Motor neuron (in vitro differentiated cells): ENCODE data around the gene HOXB4. TPM values are rescaled to one million over a fixed set of nuclear protein-coding genes. Genes with fewer than 3 reads are reported as not detected.

Experiments used
- ATAC-seq, 8 experiments: fragments of 200-7000 bp; cut with Tn5 transposase; replicated peaks in 6 of 8; 2 replicates each; pipeline ENCODE4 v1.8.0; 2021; ENCODE audit warnings: mild to moderate bottlenecking in 8 of 8, moderate library complexity in 8 of 8
- H3K27ac ChIP-seq, 2 donors: fragments of 250-450 bp; sonication (Bioruptor Pico); 2 replicates each; pipeline ENCODE4 v1.9.0; 2021; ENCODE audit warnings: antibody characterized with exemption in 2 of 2, mild to moderate bottlenecking in 2 of 2, moderate library complexity in 1 of 2
- H3K4me1 ChIP-seq, 2 donors: fragments of 250-450 bp; sonication (Bioruptor Pico); replicated peaks in 1 of 2; 2 replicates each; pipeline ENCODE4 v1.6.1; 2021; ENCODE audit warnings: antibody characterized with exemption in 2 of 2, mild to moderate bottlenecking in 2 of 2, moderate library complexity in 1 of 2
- H3K4me3 ChIP-seq, 5 donors: fragments of 250-450 bp; sonication (Bioruptor Pico); 2 replicates each; pipeline ENCODE4 v1.9.0; 2021; ENCODE audit warnings: antibody characterized with exemption in 5 of 5, mild to moderate bottlenecking in 5 of 5, moderate library complexity in 4 of 5
- WGBS, 10 experiments: fragments of 450-650 bp; shearing (Covaris generic); methylation state at CpG; one replicate each; pipeline ENCODE4 v1.0.0; 2022; 5-methylcytosine and 5-hydroxymethylcytosine counted together
- in situ Hi-C, 9 experiments: fragments of 400-800 bp; cut with MboI; loops; one replicate each; pipeline ENCODE4 v1.15.0; 2021; ENCODE audit warnings: low sequenced_read_pairs in 9 of 9, low pct_unique_long_range_greater_than_20kb in 2 of 9; ENCODE audit not compliant: unreplicated experiment in 9 of 9
- total RNA-seq, 8 experiments: library from RNA; unstranded; fragments of 300-600 nt; gene quantifications; 2 replicates each; pipeline versions ENCODE4 v1.2.3 to v1.2.4, GENCODE V29; 2022

HOXB4 gene
- total RNA-seq, result 10 to 100 TPM in 7 of 8 experiments, 1 to 10 TPM in 1; 8.8 to 32.0 (median 14.1) TPM

DNA sequence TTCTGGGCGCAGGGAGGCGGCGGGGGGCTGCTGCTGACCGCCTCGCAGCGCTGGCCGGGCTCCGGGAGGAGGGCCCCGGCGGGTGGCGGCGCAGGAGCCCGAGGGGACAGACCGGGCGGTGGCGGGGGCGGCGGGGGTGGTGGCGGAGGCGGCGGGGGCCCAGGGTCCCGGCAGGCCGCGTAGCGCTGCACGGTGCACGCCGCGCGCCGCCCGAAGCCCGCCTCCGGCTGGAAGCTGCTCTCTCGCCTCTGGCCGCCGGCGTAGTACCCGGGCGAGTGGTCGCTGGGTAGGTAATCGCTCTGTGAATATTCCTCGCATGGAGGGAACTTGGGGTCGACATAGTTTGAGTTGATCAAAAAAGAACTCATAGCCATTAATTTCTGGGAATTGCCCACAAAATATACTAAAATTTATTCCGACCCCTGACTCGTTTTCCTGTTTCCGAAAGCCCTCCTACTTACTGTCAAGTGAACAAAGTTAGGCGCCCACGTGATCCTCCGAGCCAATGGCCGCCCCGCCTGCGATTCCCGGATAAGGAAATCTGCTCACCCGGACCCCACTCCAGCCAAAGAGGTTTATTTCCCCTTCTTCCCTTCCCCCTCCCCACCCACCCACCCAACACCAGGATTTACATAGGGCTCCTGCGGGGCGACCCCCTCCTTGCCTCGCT lies at the start of gene HOXB4:
Gene HOXB4, minus strand, starts transcription at position 405 of the 670 bp plus-strand sequence. Its CDS starts 31 bp downstream, at position 374.
- 0 to 14% (median 0%) methylated on average over 1 to 11 of the region's 58 CpGs; no CpG with 5 or more reads in 5 of the 10 experiments for WGBS, 10 experiments
- Histone ChIP-seq H3K27ac (peak within 1 kb of the TSS; percentile 94 to 97), H3K4me3 (peak within 1 kb of the TSS; percentile 67 to 91 (median 83)), H3K4me1 (peaks cover 16 to 43% of the 10 kb centered on the region in 2 donors)
- ATAC-seq, result peak in 7 of 8 experiments; percentile 12 to 48 (median 42)
- in situ Hi-C loops, result no loop called here

DNA sequence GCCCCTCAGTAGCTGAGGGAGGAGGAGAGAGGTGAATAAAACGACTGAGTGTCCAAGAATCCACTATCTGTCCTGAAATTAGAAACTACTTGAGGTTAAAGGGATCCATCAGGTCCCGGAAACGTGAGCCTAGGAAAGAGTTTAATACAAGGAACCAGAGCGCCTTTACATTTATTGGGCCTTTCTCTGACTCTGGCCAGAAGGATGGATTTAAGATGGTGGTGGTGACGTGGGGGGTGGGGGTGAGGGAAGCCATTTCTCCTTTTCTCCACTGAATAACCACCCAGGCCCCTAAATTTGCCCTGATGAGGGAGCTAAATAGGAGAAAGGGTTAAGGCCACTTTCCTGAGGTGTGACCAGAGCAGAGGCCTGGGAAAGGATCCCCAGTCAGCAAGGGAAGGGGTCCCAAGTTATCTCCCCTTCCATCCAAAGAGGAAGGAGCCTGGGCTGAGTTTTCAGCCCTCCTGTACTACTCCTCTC lies 49.0 kb upstream of the HOXB4 start:
- ATAC-seq, result peak in 2 of 8 experiments; percentile 0
- Histone ChIP-seq H3K27ac (peak overlapping the region; percentile 88 to 96), H3K4me3 (peak overlapping the region; percentile 53 to 92 (median 80)), H3K4me1 (peaks cover 15 to 30% of the 10 kb centered on the region in 2 donors)
- 5 to 25% (median 12%) methylated on average over 1 to 5 of the region's 5 CpGs; no CpG with 5 or more reads in 4 of the 10 experiments for WGBS, 10 experiments
- in situ Hi-C loops, result loop anchor here in 2 of 9 experiments (10.0 to 25.0 kb wide), 2 partner anchors 110 to 472 kb away; partner anchors contain the start of gene HOXB13 (in 1 of the 2)

DNA sequence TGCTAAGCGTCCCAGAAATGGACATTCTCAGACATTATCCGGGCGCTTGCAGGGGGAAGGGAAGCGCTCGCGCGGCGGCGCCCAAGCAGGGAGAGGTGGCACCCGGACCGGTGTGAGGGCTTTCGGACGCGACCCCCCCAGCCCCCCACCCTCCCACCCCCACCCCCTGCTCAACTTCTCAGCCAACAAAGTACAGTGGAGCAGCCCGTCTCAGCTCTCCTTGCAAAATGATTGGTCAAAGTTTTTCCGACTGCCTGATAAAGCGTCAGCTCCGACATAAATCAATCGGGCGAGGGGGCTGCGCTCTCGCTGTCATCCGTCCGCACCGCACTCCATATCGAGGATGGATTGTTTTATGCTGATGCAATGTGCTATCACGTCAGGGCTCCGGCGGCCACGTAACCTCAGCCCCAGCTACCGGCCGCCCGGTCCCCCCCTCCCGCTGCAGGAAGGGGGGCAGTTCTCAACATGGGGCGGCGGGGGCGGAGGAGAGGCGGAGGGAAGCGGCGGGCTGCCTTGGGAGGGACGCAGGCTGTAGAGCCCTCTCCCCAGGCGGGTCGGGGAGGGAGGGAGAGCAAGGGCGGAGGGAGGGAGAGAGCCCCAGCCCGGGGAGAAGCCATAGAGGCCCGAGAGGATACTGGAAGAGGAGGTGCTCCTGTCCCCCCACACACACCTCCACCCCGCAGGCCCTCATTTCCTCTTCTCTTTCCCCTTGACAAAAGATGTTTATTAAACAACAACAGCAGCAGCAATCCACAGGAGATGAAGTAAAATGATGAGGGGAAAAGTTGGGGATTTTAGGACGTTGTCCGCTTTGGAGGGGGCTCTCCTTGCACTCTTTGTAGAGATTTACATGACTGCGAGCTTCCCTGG lies 48.3 kb upstream of the HOXB4 start, which contains the start of gene HOXB9:
Gene HOXB9, minus strand, starts transcription at position 114 of the 873 bp plus-strand sequence. Its CDS starts 89 bp downstream, at position 25.
- in situ Hi-C loops, result loop anchor here in 2 of 9 experiments (10.0 to 25.0 kb wide), 2 partner anchors 111 to 472 kb away; partner anchors contain the start of gene HOXB13 (in 1 of the 2)
- peak within 1 kb of the TSS; percentile 53 to 92 (median 80) for H3K4me3 ChIP-seq
- WGBS, 10 experiments, result 0 to 11% (median 0%) methylated on average over 1 to 2 of the region's 50 CpGs; no CpG with 5 or more reads in 5 of the 10 experiments
- H3K4me1 ChIP-seq, result peaks cover 15 to 37% of the 10 kb centered on the region in 2 donors
- ATAC-seq, result peak; percentile 14 to 88 (median 82)
- H3K27ac ChIP-seq, result peak within 1 kb of the TSS; percentile 88 to 96

DNA sequence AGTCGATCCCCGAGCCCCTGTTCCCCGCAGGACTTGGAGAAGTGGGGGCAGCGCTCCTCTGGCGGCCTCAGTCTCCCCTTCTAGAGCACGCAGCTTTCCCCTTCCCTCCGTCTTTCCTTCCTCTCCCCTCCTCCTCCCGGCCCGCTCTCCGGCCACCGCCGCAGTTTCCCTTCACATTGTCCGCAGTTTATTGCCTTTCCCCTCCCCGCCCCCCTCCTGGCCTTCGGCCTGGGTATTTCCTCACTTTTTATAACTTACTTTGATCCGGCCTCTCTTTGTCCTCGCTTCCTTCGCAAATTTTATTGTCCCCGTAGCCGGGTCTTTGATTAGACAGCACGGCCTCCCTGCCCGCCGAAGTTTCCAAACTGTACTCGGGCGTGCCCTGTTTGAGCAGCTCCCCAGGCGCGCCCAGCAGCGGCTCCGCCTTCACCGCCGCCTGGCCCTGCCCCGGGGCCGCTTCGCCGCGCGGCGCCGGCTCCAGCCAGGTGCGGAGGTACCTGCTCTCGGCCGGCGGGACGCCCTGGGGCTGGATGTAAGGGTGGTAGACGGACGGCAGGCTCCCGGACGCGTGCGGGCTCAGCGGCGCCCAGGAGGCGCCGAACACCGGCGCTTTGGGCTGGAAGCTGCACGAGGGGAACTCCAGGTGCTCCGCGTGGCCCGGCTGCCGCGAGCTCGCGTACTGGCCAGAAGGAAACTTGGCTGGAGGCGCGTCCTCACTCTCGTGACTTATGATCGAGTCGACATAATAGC lies 47.5 kb upstream of the HOXB4 start:
- Histone ChIP-seq H3K4me1 (peaks cover 17 to 45% of the 10 kb centered on the region in 2 donors), H3K27ac (peak overlapping the region; percentile 71 to 96), H3K4me3 (peak overlapping the region; percentile 53 to 92 (median 80))
- peak; percentile 0 to 84 (median 46) for ATAC-seq
- in situ Hi-C loops, result loop anchor here in 2 of 9 experiments (10.0 to 25.0 kb wide), 2 partner anchors 112 to 471 kb away; partner anchors contain the start of gene HOXB13 (in 1 of the 2)
- WGBS, 10 experiments, result 0% methylated on average over 3 to 29 of the region's 69 CpGs; no CpG with 5 or more reads in 8 of the 10 experiments

DNA sequence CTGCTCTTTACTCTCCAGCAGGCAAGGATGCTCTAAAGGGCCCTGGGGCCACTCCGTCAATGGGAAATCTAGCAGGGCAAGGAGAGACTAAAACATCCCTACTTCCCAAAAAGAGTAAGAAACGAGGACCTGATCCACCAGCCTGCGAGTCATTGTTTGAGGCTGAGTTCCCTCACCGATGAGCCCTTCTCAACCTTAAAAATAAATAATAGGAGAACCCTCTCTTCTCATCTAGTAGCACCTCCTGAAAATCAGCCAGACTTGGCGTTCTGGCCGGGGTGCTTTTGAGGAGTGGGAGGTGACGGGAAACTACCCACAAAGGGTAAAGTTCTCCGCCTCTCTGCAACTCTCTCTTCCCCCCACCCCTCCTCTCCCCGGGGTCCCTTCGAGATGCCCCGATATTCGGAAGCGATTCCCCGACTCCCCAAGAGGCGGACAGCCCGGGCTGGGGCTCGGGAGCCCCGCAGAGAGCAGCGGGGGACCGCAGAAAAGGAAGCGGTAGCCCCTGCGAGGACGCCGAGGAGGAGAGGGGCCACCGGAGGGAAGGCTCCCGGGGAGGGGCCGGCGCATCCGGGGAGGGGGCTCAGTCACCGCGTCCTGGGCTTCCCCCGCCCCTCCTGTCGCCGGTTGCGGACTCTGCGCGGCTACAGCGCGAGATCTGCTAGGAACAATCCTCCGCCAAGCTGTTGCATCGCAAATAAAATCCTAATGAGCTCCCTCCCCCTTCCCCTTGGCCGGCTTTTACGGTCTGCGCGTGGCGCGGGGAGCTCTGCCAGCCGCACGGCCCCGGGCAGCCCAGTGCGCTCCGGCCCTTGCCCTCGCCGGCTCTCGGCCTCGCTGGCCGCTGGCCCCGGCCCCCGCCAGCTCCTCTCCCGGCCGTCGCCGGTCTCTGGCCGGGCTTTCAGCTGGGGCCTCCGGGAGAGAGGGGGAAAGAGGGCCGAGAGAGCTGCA lies 46.7 kb upstream of the HOXB4 start:
- peak overlapping the region; percentile 71 to 96 for H3K27ac ChIP-seq
- H3K4me1 ChIP-seq, result peaks cover 26 to 54% of the 10 kb centered on the region in 2 donors
- peak overlapping the region; percentile 53 to 92 (median 80) for H3K4me3 ChIP-seq
- in situ Hi-C loops, result loop anchor here in 2 of 9 experiments (10.0 to 25.0 kb wide), 2 partner anchors 112 to 470 kb away; partner anchors contain the start of gene HOXB13 (in 1 of the 2)
- 0 to 20% (median 2%) methylated on average over 1 to 13 of the region's 66 CpGs; no CpG with 5 or more reads in 7 of the 10 experiments for WGBS, 10 experiments
- ATAC-seq, result peak in 7 of 8 experiments; percentile 8 to 55 (median 15)

DNA sequence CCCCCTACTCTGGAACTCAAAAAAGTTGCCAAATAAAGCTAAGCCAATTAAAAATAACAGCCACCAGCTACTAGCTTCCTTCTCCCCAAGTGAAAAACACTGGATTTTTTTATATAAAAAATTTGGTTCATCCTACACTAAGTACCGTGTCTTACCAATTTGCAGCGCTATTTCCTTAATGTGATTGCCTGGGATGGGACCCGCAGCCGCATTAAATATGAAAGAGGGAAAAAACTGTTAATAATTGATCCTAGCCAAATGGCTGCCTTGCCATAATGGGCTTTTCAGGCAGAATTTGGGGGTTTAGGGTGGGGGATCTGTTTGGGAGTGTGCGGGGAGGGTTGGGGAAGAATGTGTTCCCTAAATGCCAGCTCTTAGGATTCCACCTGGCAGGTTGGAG lies 46.0 kb upstream of the HOXB4 start:
- in situ Hi-C loops, result loop anchor here in 1 of 9 experiments (10.0 kb wide), 1 partner anchor 469 kb away; no protein-coding TSS in a partner anchor
- WGBS, 10 experiments, result 7 to 87% (median 33%) methylated on average over 1 to 4 of the region's 5 CpGs; no CpG with 5 or more reads in 5 of the 10 experiments
- Histone ChIP-seq H3K4me3 (peak overlapping the region; percentile 53 to 92 (median 80)), H3K4me1 (peaks cover 31 to 55% of the 10 kb centered on the region in 2 donors), H3K27ac (peak overlapping the region in 1 of 2 donors; percentile 96)
- ATAC-seq, result no peak

DNA sequence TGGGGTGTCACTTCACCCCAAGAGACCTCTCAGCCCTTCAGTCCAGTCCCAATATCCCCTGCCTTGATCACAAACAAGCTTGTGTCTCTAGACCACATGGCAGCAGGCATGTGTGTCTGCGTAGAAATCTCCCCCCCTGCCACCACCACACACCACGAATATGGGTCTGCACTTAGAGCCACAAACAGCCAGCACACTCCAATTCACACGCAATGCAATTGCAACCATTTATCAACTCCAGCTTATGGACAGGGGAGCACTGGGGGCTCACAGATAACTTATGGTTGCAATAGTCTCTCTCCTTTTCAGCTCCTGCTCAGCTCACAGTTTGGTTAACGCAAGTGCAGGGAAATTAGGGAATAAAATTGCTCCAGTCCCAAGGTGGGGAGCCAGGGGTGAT lies 45.4 kb upstream of the HOXB4 start:
- Histone ChIP-seq H3K27ac (peak overlapping the region in 1 of 2 donors; percentile 96), H3K4me3 (peak overlapping the region; percentile 53 to 92 (median 80)), H3K4me1 (peaks cover 31 to 50% of the 10 kb centered on the region in 2 donors)
- in situ Hi-C loops, result loop anchor here in 1 of 9 experiments (10.0 kb wide), 1 partner anchor 469 kb away; no protein-coding TSS in a partner anchor
- ATAC-seq, result no peak
- WGBS, 10 experiments, result 0 to 73% (median 27%) methylated on average over 2 to 4 of the region's 4 CpGs; no CpG with 5 or more reads in 7 of the 10 experiments

DNA sequence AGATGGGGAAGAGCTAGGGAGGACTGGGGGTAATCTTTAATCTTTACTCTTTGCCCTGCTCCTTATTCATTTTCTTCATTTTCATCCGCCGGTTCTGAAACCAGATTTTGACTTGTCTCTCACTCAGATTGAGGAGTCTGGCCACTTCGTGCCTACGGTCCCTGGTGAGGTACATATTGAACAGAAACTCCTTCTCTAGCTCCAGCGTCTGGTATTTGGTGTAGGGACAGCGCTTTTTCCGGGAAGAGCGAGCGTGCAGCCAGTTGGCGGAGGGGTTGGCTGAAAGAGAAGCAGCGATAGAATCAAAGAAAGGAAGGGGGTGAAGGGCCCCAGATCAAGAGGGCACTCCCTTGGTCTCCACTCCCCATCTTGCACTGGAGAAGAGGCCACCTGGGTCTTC lies 44.7 kb upstream of the HOXB4 start:
- in situ Hi-C loops, result loop anchor here in 1 of 9 experiments (10.0 kb wide), 1 partner anchor 468 kb away; no protein-coding TSS in a partner anchor
- Histone ChIP-seq H3K4me1 (peaks cover 31 to 46% of the 10 kb centered on the region in 2 donors), H3K27ac (peak overlapping the region in 1 of 2 donors; percentile 96), H3K4me3 (peak overlapping the region; percentile 53 to 92 (median 80))
- ATAC-seq, result no peak
- 0 to 49% (median 40%) methylated on average over 1 to 11 of the region's 11 CpGs; no CpG with 5 or more reads in 2 of the 10 experiments for WGBS, 10 experiments

DNA sequence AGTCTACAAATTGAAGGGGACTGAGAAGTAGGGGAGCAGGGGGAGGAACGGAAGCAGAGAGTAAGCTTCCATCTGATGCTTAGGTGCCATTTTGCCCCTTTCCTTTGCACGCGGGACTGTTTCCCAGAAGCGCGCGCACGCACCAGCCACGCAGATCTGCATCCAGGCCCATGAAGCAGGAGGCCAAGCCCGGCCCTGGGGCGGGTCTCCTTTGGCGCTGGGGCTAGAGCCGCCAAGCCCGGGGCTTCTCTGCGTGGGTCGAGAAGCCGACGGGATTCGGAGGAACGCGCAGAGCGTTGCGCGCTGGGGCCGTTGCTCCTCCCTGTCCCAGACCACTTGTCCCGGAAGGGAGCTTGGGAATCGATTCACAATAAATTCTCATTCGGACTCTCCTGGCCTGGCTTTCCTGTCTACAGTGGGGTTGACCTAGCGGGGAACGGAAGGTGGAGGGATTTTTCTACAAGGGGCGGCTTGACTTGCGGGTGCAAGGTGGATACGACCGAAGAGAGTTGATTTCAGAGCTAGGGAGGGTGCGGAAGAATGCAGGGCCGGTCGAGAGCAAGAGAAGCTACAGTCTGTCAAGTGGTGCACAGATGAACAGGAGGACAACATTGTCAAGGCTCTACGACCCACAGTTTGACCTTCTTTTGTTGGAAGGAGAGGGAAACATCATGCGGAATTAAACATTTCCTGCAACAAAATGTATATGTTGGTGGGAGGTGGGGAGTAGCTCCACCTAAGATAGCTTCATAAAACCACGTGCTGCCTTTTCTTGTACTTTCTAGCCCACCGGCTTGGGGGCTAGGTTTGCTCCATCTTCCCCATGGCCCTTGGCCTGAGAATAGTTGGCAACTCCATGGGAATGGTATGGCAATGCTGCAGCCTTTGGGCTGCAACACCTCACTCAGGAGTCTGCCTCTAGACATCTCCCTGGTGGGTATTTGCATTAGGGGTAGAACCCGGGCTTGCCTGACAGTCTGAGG lies 43.6 kb upstream of the HOXB4 start:
- in situ Hi-C loops, result loop anchor here in 1 of 9 experiments (10.0 kb wide), 1 partner anchor 467 kb away; no protein-coding TSS in a partner anchor
- ATAC-seq, result no peak
- Histone ChIP-seq H3K27ac (peak overlapping the region in 1 of 2 donors; percentile 96), H3K4me3 (peak overlapping the region; percentile 6 to 89 (median 80)), H3K4me1 (peaks cover 29 to 43% of the 10 kb centered on the region in 2 donors)
- WGBS, 10 experiments, result 0 to 80% (median 44%) methylated on average over 1 to 28 of the region's 41 CpGs
